HepG2 (cell line): ENCODE results near the gene ATP5MK. TPM values are rescaled to one million over a fixed set of nuclear protein-coding genes. Genes with fewer than 3 reads are reported as not detected.

Experiments used
- CBFB ChIP-seq: sonication (generic); formaldehyde crosslinking; IDR thresholded peaks from 2 replicates; pipeline ENCODE4 v1.4.0; 2020; ENCODE audit warnings: missing genetic modification reagents
- CBX2 ChIP-seq, 2 experiments: fragments of 200-600 bp in 1 of 2; sonication (generic); formaldehyde crosslinking in 1 of 2; IDR thresholded peaks; 2 replicates each; pipeline versions ENCODE4 v1.7.0 to v1.8.1; 2018 to 2022; ENCODE audit warnings: low read depth in 2 of 2, low read length in 1 of 2, mild to moderate bottlenecking in 1 of 2, missing genetic modification reagents in 1 of 2
- EEA1 ChIP-seq: sonication (generic); formaldehyde crosslinking; IDR thresholded peaks from 2 replicates; pipeline ENCODE4 v1.5.1; 2020; ENCODE audit warnings: mild to moderate bottlenecking, missing genetic modification reagents, borderline replicate concordance
- EED ChIP-seq: sonication (generic); formaldehyde crosslinking; IDR thresholded peaks from 2 replicates; pipeline ENCODE4 v1.5.0; 2020; ENCODE audit warnings: mild to moderate bottlenecking, missing genetic modification reagents
- EHMT2 ChIP-seq: fragments of 200-600 bp; sonication (generic); IDR thresholded peaks from 2 replicates; pipeline ENCODE4 v1.7.0; 2017; ENCODE audit warnings: antibody characterized with exemption, low read depth, low read length, borderline replicate concordance
- FOXJ3 ChIP-seq: sonication (generic); formaldehyde crosslinking; IDR thresholded peaks from 2 replicates; pipeline ENCODE4 v1.4.0; 2020; ENCODE audit warnings: missing genetic modification reagents, mild to moderate bottlenecking, borderline replicate concordance
- HHEX ChIP-seq: IDR thresholded peaks from 2 replicates; pipeline ENCODE4 v1.6.1; 2016; ENCODE audit warnings: control low read depth
- HOXD1 ChIP-seq: sonication (generic); formaldehyde crosslinking; IDR thresholded peaks from 2 replicates; pipeline ENCODE4 v1.5.0; 2020; ENCODE audit warnings: missing genetic modification reagents
- MAF1 ChIP-seq: sonication (generic); formaldehyde crosslinking; IDR thresholded peaks from 2 replicates; pipeline ENCODE4 v1.5.0; 2020; ENCODE audit warnings: missing genetic modification reagents, borderline replicate concordance
- MZF1 ChIP-seq: sonication (generic); formaldehyde crosslinking; IDR thresholded peaks from 2 replicates; pipeline ENCODE4 v1.8.1; 2023; ENCODE audit warnings: mild to moderate bottlenecking, missing genetic modification reagents, borderline replicate concordance
- NPAS2 ChIP-seq: sonication (generic); formaldehyde crosslinking; IDR thresholded peaks from 2 replicates; pipeline ENCODE4 v1.8.0; 2022; ENCODE audit warnings: mild to moderate bottlenecking, missing genetic modification reagents, borderline replicate concordance
- SOX6 ChIP-seq, 2 experiments: fragments of 450-650 bp in 1 of 2; sonication (generic) in 1 of 2; formaldehyde crosslinking in 1 of 2; IDR thresholded peaks; 2 replicates each; pipeline versions ENCODE4 v1.4.0 to v1.6.1; 2017 to 2020; ENCODE audit warnings: antibody characterized with exemption in 1 of 2, mild to moderate bottlenecking in 1 of 2, missing genetic modification reagents in 1 of 2
- TOPORS ChIP-seq: sonication (generic); formaldehyde crosslinking; IDR thresholded peaks from 2 replicates; pipeline ENCODE4 v1.8.0; 2023; ENCODE audit warnings: mild to moderate bottlenecking, missing genetic modification reagents
- ZFP36 ChIP-seq: fragments of 150-350 bp; IDR thresholded peaks from 2 replicates; pipeline ENCODE4 v1.6.1; 2018; ENCODE audit warnings: borderline replicate concordance, low read length, low read depth; ENCODE audit not compliant: partially characterized antibody
- ZIK1 ChIP-seq: sonication (generic); formaldehyde crosslinking; IDR thresholded peaks from 2 replicates; pipeline ENCODE4 v1.5.0; 2020; ENCODE audit warnings: mild to moderate bottlenecking, low read depth, missing genetic modification reagents, borderline replicate concordance
- ZNF124 ChIP-seq: sonication (generic); formaldehyde crosslinking; IDR thresholded peaks from 2 replicates; pipeline ENCODE4 v1.4.0; 2020; ENCODE audit warnings: missing genetic modification reagents
- ZNF235 ChIP-seq: sonication (generic); formaldehyde crosslinking; IDR thresholded peaks from 2 replicates; pipeline ENCODE4 v1.8.1; 2023; ENCODE audit warnings: mild to moderate bottlenecking, missing genetic modification reagents, borderline replicate concordance
- ZNF546 ChIP-seq: sonication (generic); formaldehyde crosslinking; conservative IDR thresholded peaks from 2 replicates; pipeline ENCODE4 v1.8.1; 2023; ENCODE audit warnings: mild to moderate bottlenecking, missing genetic modification reagents
- ZSCAN12 ChIP-seq: sonication (generic); formaldehyde crosslinking; IDR thresholded peaks from 2 replicates; pipeline ENCODE4 v1.9.0; 2021; ENCODE audit warnings: mild to moderate bottlenecking, missing genetic modification reagents
- polyA plus RNA-seq, 8 experiments: library from polyadenylated mRNA; depleted of rRNA in 3 of 8; stranded (reverse) in 7 of 8; unstranded in 1 of 8; fragments of >200 nt; fragmentation: Illumina TruSeq in 4 of 8; extraction: Trizol in 4 of 8; gene quantifications; 2 replicates each; pipeline versions ENCODE4 v1.2.1 to v1.2.3, GENCODE V29; 2011 to 2016; ENCODE audit warnings: low read depth in 4 of 8, missing spikeins in 1 of 8, mixed read lengths in 1 of 8; ENCODE audit not compliant: insufficient read depth in 1 of 8
- total RNA-seq, 5 experiments: library from RNA; depleted of rRNA; stranded (reverse); fragments of >200 nt; fragmentation: Illumina TruSeq; extraction: Trizol; gene quantifications; 2 replicates each; pipeline ENCODE4 v1.2.3, GENCODE V29; 2016; ENCODE audit warnings: low read depth in 1 of 5
- TF ChIP-seq, protein P1 (sequence below): IDR thresholded peaks from 2 replicates; pipeline ENCODE4 v1.4.0; 2020; ENCODE audit warnings: mild to moderate bottlenecking, missing genetic modification reagents
- TF ChIP-seq, protein P2 (sequence below): IDR thresholded peaks from 2 replicates; pipeline ENCODE4 v1.6.1; 2016; ENCODE audit warnings: low read depth, control low read depth
- TF ChIP-seq, protein P3 (sequence below): sonication (generic); formaldehyde crosslinking; IDR thresholded peaks from 2 replicates; pipeline ENCODE4 v1.4.0; 2020; ENCODE audit warnings: missing genetic modification reagents

ATP5MK gene
- total and polyA plus RNA-seq, 2 of the 13 experiments (the other 11 are each of a cell fraction or from before 2014, with no cell fraction given): 312 to 517 TPM

DNA sequence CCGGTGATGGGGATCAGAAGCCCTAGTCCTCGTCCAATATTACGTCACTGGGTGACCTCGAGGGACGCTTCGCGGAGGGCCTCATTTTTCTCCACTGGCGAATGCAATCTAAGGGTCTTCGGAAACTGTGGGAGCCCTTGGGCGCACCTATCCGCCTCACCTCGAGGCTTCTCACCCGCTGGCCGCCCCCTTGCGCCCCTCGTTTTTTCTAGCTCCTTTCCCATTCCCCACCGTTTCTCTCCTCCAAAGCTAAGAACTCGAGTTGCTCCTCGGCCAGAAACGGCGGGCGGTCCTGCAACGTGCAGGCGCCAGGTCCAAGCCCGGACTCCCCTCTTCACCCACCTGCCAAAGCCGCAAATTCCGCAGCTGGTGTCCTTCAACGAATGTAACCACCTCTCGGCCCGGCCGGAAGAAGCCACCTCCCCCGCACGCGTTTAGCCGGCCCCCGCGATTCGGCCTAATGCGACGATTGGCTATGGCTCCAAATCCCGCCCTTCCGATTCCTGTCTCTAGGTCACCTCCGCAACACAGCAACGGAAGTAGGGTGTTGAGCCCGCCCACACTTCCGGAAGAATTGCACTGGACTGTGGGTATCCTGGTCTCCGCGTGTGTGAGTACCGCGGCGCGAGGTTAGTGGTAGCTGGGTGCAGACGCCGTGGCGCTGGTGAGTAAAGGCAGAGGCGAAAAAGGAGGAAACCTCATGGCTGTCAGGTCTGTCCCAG, at the start of gene ATP5MK, which contains the start of gene PDCD11 (continued):
- no peak for TF ChIP-seq HHEX (CRISPR knock-in tag)
- no peak for TF ChIP-seq ZNF235
- TF ChIP-seq EEA1 (CRISPR knock-in tag): no peak
- TF ChIP-seq ZFP36: no peak
- TF ChIP-seq CBX2 (IDR thresholded peaks at IDR 0.05; ENCODE audit: low read depth, low read length): no peak
- no peak for TF ChIP-seq CBX2 (CRISPR knock-in tag; IDR thresholded peaks at IDR 0.05; ENCODE audit: low read depth)
- TF ChIP-seq FOXJ3 (CRISPR knock-in tag): 0 out of 2 replicates have a peak, but pooled peaks have one; percentile 43
- peak; percentile 91; the same call in 1 of the 2 replicates for TF ChIP-seq TOPORS (CRISPR knock-in tag)
- TF ChIP-seq EED (CRISPR knock-in tag): no peak
- TF ChIP-seq, protein P1, sequence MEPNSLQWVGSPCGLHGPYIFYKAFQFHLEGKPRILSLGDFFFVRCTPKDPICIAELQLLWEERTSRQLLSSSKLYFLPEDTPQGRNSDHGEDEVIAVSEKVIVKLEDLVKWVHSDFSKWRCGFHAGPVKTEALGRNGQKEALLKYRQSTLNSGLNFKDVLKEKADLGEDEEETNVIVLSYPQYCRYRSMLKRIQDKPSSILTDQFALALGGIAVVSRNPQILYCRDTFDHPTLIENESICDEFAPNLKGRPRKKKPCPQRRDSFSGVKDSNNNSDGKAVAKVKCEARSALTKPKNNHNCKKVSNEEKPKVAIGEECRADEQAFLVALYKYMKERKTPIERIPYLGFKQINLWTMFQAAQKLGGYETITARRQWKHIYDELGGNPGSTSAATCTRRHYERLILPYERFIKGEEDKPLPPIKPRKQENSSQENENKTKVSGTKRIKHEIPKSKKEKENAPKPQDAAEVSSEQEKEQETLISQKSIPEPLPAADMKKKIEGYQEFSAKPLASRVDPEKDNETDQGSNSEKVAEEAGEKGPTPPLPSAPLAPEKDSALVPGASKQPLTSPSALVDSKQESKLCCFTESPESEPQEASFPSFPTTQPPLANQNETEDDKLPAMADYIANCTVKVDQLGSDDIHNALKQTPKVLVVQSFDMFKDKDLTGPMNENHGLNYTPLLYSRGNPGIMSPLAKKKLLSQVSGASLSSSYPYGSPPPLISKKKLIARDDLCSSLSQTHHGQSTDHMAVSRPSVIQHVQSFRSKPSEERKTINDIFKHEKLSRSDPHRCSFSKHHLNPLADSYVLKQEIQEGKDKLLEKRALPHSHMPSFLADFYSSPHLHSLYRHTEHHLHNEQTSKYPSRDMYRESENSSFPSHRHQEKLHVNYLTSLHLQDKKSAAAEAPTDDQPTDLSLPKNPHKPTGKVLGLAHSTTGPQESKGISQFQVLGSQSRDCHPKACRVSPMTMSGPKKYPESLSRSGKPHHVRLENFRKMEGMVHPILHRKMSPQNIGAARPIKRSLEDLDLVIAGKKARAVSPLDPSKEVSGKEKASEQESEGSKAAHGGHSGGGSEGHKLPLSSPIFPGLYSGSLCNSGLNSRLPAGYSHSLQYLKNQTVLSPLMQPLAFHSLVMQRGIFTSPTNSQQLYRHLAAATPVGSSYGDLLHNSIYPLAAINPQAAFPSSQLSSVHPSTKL: no peak
- TF ChIP-seq ZIK1 (CRISPR knock-in tag): peak; percentile 11; the same call in 1 of the 2 replicates
- no peak; the same call in 1 of the 2 replicates for TF ChIP-seq MAF1
- no peak for TF ChIP-seq MZF1 (CRISPR knock-in tag)
- TF ChIP-seq, protein P2, sequence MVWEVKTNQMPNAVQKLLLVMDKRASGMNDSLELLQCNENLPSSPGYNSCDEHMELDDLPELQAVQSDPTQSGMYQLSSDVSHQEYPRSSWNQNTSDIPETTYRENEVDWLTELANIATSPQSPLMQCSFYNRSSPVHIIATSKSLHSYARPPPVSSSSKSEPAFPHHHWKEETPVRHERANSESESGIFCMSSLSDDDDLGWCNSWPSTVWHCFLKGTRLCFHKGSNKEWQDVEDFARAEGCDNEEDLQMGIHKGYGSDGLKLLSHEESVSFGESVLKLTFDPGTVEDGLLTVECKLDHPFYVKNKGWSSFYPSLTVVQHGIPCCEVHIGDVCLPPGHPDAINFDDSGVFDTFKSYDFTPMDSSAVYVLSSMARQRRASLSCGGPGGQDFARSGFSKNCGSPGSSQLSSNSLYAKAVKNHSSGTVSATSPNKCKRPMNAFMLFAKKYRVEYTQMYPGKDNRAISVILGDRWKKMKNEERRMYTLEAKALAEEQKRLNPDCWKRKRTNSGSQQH: no peak
- peak; percentile 26; the same call in 1 of the 2 replicates for TF ChIP-seq CBFB (CRISPR knock-in tag)
- no peak for TF ChIP-seq SOX6 (IDR thresholded peaks at IDR 0.05)
- TF ChIP-seq SOX6 (CRISPR knock-in tag; IDR thresholded peaks at IDR 0.05): 0 out of 2 replicates have a peak, but pooled peaks have one; percentile 16
- TF ChIP-seq ZSCAN12 (CRISPR knock-in tag): no peak
- TF ChIP-seq HOXD1 (CRISPR knock-in tag): no peak; the same call in 1 of the 2 replicates
- peak; percentile 82; the same call in 1 of the 2 replicates for TF ChIP-seq ZNF124 (CRISPR knock-in tag)
- no peak for TF ChIP-seq ZNF546 (CRISPR knock-in tag)
- TF ChIP-seq NPAS2: no peak
- TF ChIP-seq, protein P3, sequence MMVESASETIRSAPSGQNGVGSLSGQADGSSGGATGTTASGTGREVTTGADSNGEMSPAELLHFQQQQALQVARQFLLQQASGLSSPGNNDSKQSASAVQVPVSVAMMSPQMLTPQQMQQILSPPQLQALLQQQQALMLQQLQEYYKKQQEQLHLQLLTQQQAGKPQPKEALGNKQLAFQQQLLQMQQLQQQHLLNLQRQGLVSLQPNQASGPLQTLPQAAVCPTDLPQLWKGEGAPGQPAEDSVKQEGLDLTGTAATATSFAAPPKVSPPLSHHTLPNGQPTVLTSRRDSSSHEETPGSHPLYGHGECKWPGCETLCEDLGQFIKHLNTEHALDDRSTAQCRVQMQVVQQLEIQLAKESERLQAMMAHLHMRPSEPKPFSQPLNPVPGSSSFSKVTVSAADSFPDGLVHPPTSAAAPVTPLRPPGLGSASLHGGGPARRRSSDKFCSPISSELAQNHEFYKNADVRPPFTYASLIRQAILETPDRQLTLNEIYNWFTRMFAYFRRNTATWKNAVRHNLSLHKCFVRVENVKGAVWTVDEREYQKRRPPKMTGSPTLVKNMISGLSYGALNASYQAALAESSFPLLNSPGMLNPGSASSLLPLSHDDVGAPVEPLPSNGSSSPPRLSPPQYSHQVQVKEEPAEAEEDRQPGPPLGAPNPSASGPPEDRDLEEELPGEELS (CRISPR knock-in tag): peak; percentile 10; the same call in 1 of the 2 replicates
- TF ChIP-seq EHMT2: no peak
